Prostate gland (tissue), 2 donors: ENCODE results near the gene NEK1.

Source experiments
- POLR2AphosphoS5 ChIP-seq: sonication (generic); formaldehyde crosslinking; IDR thresholded peaks from one replicate; pipeline ENCODE4 v1.6.1; 2017; ENCODE audit warnings: antibody characterized with exemption
- TF ChIP-seq, protein P1 (sequence below), 4 experiments: fragments of 200-600 bp in 2 of 4; fragments of 450-650 bp in 2 of 4; sonication (generic) in 2 of 4; IDR thresholded peaks; 1 replicate in 3 of 4; 2 replicates in 1 of 4; pipeline ENCODE4 v1.5.1; 2016 to 2019; ENCODE audit warnings: antibody characterized with exemption in 4 of 4, mild to moderate bottlenecking in 2 of 4, moderate library complexity in 2 of 4

DNA sequence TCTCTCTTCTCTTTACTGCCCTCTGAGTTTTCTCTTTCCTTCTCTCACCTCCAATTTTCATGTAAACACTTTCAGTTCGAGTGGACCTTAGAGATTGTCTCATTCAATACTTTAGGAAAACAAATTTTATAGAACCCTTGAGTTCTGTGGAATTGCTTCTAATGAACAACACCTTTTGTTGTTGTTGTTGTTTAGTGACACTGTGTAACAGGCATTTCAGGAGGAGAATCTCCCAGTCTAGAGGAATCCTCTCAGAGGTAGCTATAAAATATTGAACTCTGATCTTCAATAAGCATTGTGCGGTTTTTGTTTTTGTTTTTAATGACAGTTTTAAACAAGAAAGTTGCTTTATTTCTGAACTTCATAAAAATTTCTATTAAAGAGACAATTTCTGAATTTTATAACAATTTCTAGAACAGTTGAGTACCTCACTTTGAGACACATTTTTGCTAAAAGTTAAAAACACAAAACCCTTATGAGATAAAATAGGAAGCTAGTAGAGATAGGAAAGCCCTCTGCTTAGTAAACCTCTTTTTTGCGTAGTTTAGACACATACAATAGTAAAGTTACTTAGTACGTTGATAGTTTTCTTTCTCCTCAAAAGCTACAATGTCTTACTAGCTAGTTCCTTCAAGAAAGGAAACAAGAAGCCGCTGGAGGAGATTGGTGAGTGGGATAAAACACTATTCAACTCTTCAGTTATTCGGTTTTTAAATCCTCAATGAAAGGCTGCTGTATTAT is 46.8 kb upstream of the NEK1 start:
- no peak for TF ChIP-seq POLR2AphosphoS5
- TF ChIP-seq, protein P1, sequence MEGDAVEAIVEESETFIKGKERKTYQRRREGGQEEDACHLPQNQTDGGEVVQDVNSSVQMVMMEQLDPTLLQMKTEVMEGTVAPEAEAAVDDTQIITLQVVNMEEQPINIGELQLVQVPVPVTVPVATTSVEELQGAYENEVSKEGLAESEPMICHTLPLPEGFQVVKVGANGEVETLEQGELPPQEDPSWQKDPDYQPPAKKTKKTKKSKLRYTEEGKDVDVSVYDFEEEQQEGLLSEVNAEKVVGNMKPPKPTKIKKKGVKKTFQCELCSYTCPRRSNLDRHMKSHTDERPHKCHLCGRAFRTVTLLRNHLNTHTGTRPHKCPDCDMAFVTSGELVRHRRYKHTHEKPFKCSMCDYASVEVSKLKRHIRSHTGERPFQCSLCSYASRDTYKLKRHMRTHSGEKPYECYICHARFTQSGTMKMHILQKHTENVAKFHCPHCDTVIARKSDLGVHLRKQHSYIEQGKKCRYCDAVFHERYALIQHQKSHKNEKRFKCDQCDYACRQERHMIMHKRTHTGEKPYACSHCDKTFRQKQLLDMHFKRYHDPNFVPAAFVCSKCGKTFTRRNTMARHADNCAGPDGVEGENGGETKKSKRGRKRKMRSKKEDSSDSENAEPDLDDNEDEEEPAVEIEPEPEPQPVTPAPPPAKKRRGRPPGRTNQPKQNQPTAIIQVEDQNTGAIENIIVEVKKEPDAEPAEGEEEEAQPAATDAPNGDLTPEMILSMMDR (IDR thresholded peaks at IDR 0.05), result no peak
